NCI-H128 (cell line): Measurements from ENCODE around the gene BLACAT1.
A peak's percentile ranks its signal among the peaks of the same experiment; 100 is the strongest.
"Not testable (repeated sequence)": the region's sequence is repeated elsewhere in the genome, so short reads cannot be mapped to it uniquely, and the experiment has no call there.

Experiments used
- DNase-seq: peaks from one replicate; lab custom pipeline; 2025; ENCODE audit not compliant: unreplicated experiment; lab: John Stamatoyannopoulos, UW

Gene BLACAT1

GRCh38 chr1:205421798-205422197, 34.0 kb downstream of the BLACAT1 start, which contains the start of gene LEMD1:
LEMD1 (minus strand) TSS chr1:205422056; CDS start chr1:205420536, 1,520 bp downstream.
- peak; percentile 59 for DNase-seq

GRCh38 chr1:205420938-205421337, 34.9 kb downstream of the BLACAT1 start:
- DNase-seq, result no peak

- DNase-seq, result no peak
These were observed 37.8 kb downstream of the BLACAT1 start for GRCh38 chr1:205417870-205418635.

- no peak for DNase-seq
These were observed 39.5 kb downstream of the BLACAT1 start for GRCh38 chr1:205416322-205416721.

GRCh38 chr1:205410581-205411298, 45.1 kb downstream of the BLACAT1 start:
- no peak for DNase-seq

GRCh38 chr1:205407970-205408369, 47.9 kb downstream of the BLACAT1 start:
- no peak for DNase-seq

- DNase-seq, result not testable (repeated sequence)
These were observed 49.6 kb downstream of the BLACAT1 start for GRCh38 chr1:205406252-205406651.
